ENCODE measurements around the gene GPAM.
"Not testable (repeated sequence)": the region's sequence is repeated elsewhere in the genome, so short reads cannot be mapped to it uniquely, and the experiment has no call there.

The GPAM gene

GRCh38 chr10:112183329-112184051 is at the start of gene GPAM:
Gene GPAM, minus strand, starts transcription at chr10:112183765. Its CDS starts 1,981 bp downstream, at chr10:112181784.
- peak; percentile 28 for DNase-seq (ENCODE audit: low read depth, low spot score)

- no peak for DNase-seq (ENCODE audit: low read depth, low spot score)
These were observed 49.1 kb upstream of the GPAM start for GRCh38 chr10:112232670-112233069.

GRCh38 chr10:112231602-112232400 is 48.2 kb upstream of the GPAM start:
- DNase-seq (ENCODE audit: low read depth, low spot score), result no peak

GRCh38 chr10:112230325-112230988 is 46.9 kb upstream of the GPAM start:
- no peak for DNase-seq (ENCODE audit: low read depth, low spot score)

GRCh38 chr10:112229901-112230300 is 46.3 kb upstream of the GPAM start:
- DNase-seq (ENCODE audit: low read depth, low spot score), result no peak

- no peak for DNase-seq (ENCODE audit: low read depth, low spot score)
These were observed 45.5 kb upstream of the GPAM start for GRCh38 chr10:112229096-112229495.

GRCh38 chr10:112228366-112229088 is 45.0 kb upstream of the GPAM start:
- not testable (repeated sequence) for DNase-seq (ENCODE audit: low read depth, low spot score)

GRCh38 chr10:112227331-112227987 is 43.9 kb upstream of the GPAM start:
- no peak for DNase-seq (ENCODE audit: low read depth, low spot score)

- DNase-seq (ENCODE audit: low read depth, low spot score), result no peak
These were observed 43.1 kb upstream of the GPAM start for GRCh38 chr10:112226439-112227248.

- no peak for DNase-seq (ENCODE audit: low read depth, low spot score)
These were observed 42.3 kb upstream of the GPAM start for GRCh38 chr10:112225771-112226438.

- DNase-seq (ENCODE audit: low read depth, low spot score), result no peak
These were observed 41.5 kb upstream of the GPAM start for GRCh38 chr10:112224933-112225529.

- DNase-seq (ENCODE audit: low read depth, low spot score), result no peak
These were observed 40.2 kb upstream of the GPAM start for GRCh38 chr10:112223725-112224124.

GRCh38 chr10:112222799-112223198 is 39.2 kb upstream of the GPAM start:
- no peak for DNase-seq (ENCODE audit: low read depth, low spot score)

GRCh38 chr10:112221545-112221944 is 38.0 kb upstream of the GPAM start:
- no peak for DNase-seq (ENCODE audit: low read depth, low spot score)

- no peak for DNase-seq (ENCODE audit: low read depth, low spot score)
These were observed 35.4 kb upstream of the GPAM start for GRCh38 chr10:112218960-112219359.

- no peak for DNase-seq (ENCODE audit: low read depth, low spot score)
These were observed 34.4 kb upstream of the GPAM start for GRCh38 chr10:112218036-112218390.

- no peak for DNase-seq (ENCODE audit: low read depth, low spot score)
These were observed 33.9 kb upstream of the GPAM start for GRCh38 chr10:112217386-112218035.

- DNase-seq (ENCODE audit: low read depth, low spot score), result no peak
These were observed 33.4 kb upstream of the GPAM start for GRCh38 chr10:112216966-112217365.

- DNase-seq (ENCODE audit: low read depth, low spot score), result no peak
These were observed 32.6 kb upstream of the GPAM start for GRCh38 chr10:112216151-112216550.
